Stimulated activated CD4-positive, alpha-beta T cell treated with anti-CD3 and anti-CD28 coated beads, TNF-alpha, amount 100 ng/mL, for 24 hours (primary cell): ENCODE measurements around the gene ABHD5.

Experiments used
- DNase-seq, 3 experiments: peaks; one replicate each; pipeline ENCODE4 v3.0.0-alpha.2; 2020; ENCODE audit warnings: low read depth in 3 of 3

ABHD5 gene

DNA sequence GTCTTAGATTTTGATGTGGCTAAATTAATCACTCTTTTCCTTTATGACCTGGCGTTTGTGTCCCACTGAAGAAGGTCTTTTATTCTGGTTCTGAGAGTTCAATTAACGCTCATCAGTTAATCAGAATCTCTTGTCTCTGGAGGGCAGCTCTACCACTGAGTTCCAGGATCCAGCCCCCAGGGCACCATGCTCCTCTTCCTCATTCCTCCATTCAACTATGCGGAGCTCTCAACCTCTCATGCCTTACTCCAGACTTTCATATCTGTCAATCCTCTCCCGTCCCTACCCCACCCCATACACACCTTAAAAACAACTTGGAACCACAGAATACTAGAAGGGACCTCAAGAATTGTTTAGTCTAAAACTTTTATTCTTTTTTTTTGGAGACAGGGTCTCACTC, 4.8 kb upstream of the ABHD5 start:
- DNase-seq = no peak

GRCh38 chr3:43686333-43686699, 4.4 kb upstream of the ABHD5 start:
- DNase-seq = no peak

DNA sequence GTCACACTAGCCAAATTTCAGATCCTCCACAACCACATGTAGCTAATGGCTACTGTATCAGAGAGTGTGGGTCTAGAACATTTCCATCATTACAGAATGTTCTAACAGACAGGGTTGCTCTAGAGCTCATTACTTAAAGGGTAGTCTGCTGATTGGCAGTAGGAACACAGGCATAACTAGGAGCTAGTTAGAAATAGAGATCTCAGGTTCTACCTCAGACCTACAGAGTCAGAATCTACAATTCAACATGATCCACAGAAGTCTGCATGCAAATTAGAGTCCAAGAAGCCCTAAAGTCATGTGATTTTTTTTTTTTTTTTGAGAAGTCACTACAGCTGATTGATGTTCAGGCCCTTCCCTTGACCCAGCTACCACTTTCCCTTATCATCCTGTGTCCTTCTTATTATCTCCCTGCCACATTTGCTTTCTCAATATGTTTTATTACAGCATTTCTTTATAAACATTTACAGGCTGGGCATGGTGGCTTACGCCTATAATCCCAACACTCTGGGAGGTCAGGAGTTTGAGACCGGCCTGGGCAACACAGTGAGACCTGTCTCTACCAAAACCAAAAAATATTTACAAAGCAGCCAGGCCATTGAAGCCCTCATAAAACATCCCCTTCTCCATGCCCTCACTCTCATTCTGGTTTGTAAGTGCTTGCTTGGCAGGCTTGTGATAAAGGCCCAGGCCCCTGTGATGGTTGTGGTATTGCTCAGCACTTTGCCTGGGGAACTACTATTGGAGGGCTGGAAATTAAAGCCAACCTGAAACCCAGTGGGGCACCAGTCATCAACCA, 3.8 kb upstream of the ABHD5 start:
- no peak for DNase-seq

GRCh38 chr3:43687499-43687811, 3.3 kb upstream of the ABHD5 start:
- no peak for DNase-seq

DNA sequence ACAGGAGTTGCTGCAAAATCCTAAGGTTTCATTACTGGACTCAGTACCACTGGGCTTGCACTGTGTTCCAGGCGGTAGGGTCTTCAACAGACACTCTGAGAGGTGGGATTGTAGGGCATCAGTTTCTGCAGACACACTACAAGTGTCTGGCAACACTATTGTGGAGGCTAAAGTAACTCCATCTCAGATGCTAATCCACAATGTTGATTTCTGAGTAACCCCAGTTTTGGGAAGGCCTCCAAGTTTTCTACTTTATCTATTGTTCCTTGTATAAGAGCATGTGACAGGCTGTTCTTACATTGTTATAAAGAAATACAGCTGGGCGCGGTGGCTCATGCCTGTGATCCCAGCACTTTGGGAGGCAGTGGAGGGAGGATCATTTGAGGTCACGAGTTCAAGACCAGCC, 2.5 kb upstream of the ABHD5 start:
- DNase-seq = no peak

GRCh38 chr3:43689166-43689565, 1.6 kb upstream of the ABHD5 start:
- no peak for DNase-seq

GRCh38 chr3:43689766-43690399, 855 bp upstream of the ABHD5 start:
- DNase-seq = no peak

DNA sequence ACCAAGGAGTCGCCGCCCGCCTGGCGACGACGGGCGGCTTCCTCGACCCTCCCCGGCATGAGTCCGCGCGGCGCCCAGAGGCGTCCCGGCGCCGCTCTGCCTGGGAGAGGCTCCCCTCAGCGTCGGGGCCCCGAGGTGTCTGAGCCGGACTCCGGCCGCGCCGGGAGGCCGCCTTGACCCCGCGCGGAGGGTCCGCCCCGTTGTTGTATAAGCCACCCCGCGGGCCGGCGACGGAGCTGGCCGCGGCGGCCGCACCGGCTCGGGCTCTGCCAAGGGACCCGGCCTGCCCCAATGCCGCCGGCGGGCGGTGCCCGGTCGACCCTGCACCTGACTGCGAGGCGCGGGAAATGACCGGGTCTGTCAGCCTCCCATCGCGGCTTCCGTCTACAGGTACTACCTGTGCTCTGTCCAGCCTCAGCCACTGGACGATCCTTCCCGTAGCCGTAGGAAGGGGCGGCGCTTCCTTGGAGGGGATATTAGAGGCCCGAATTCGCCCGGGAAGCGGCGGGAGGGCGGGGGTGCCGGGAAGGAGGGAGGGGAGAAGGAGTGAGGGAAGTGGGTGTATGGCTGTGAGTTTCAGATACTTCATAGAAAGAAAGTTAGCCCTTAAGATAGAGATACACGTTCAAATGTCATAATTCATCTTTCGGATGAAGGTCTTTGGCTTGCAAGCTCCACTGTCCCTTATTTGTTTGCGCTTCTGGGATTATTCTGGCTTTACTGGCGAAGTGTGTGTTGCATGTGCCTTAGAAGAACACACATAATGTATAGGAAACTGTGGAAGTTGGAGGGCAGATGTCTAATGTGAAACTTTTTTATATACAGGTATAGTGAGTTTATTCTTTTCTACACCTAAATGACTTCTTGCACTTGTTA, 620 bp downstream of the ABHD5 start:
- DNase-seq = peak in 2 of 3 experiments; percentile 7 to 37

DNA sequence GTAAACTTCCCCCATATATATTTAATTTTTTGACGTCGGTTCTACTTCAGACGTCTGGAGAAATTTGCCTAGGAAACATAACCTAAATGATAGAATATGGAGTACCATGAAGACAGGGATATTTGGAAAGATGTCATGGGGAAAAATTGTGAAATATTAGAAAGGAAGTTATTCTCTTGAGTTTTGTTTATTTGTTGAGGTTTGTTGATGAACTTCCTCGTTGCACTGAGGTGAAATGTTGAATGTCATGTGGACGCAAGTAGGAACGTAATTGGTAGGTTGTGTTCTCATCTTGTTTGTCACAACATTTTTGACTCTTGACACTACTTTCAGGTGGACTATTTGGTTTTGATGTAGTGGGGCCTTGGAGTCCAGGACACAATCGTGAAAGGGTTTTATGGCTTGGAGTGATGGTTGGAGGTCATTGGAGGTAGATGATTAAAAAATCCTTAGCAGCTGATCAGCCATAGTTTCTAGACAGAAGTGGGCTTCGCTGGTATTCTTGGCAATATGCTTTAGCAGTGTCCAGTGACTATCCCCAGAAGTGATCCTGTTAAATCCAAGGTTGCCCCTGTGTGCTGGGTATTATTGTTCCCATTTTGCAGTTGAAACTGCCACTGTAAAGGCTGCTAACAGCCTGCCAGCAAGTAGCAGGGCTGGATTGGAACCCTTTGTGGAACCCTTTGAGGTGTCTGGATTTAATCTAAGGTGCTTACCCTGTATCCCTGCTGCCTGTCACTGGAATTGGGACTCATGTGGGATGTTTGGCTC, 1.5 kb downstream of the ABHD5 start:
- no peak for DNase-seq

- DNase-seq = no peak
Measured at GRCh38 chr3:43692971-43693370, 2.2 kb downstream of the ABHD5 start.

GRCh38 chr3:43693594-43693993, 2.9 kb downstream of the ABHD5 start:
- DNase-seq = no peak

- no peak for DNase-seq
Measured at GRCh38 chr3:43695443-43695842, 4.7 kb downstream of the ABHD5 start.

- no peak for DNase-seq
Measured at GRCh38 chr3:43695863-43696262, 5.1 kb downstream of the ABHD5 start.

GRCh38 chr3:43696441-43696840, 5.7 kb downstream of the ABHD5 start:
- no peak for DNase-seq

GRCh38 chr3:43696881-43697280, 6.1 kb downstream of the ABHD5 start:
- no peak for DNase-seq

DNA sequence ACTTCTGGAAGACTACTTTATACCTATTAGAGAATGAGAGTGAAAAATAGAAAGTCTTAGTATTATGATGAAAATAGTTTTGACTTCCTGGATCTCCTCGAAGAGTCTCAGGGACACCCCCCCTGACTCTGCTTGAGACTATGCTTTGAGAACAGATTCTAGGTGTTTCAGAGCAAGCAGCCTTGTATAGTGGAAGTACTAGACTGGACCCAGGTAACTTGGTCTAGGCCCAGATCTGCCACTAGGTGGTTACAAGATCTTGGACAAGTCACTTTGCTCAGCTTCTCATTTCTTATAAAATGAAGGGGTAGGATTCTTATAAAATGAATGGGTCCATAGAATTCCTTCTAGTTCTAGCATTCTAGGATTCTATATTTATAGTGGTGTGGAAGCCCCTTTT, 9.1 kb downstream of the ABHD5 start:
- no peak for DNase-seq

DNA sequence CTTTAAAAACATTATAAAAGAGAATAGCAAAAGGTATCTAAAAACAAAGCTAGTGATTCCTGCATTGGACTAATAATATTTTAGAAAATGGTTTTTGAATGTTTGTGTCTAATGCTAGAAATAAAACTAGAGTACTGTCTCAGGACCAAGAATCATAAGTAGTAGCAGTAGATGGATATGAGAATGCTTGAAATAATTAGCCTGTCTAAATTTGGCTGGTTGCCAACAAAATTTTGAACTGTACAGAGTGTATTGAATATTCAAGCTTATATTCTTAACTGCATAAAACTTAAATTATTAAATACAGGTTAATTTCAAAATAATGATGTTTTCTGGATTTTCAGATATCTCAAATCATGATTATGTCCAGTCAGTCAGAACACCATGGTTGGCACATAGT, 14.0 kb downstream of the ABHD5 start:
- DNase-seq = no peak

- no peak for DNase-seq
Measured at GRCh38 chr3:43706342-43706741, 15.6 kb downstream of the ABHD5 start.

DNA sequence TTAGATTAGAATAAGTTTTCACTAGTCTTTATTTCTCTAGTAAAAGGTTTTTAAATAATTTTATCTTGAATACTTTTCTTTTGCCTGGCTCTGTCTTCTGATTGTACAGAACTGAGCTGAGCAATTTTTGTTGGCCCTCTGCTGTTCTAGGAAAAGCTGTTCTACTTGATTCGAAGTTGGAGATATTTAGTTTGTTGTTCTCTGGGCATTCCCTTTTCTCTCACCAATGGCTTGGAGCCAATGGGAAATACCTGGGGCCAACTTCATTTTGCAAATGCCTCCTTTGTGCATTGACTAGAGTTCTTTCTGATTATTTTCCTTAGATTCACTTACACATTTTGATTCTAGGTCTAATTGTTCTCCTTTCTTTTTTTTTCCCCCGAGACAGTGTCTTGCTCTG, 16.5 kb downstream of the ABHD5 start:
- no peak for DNase-seq

- DNase-seq = no peak
Measured at GRCh38 chr3:43707998-43708397, 17.3 kb downstream of the ABHD5 start.

DNA sequence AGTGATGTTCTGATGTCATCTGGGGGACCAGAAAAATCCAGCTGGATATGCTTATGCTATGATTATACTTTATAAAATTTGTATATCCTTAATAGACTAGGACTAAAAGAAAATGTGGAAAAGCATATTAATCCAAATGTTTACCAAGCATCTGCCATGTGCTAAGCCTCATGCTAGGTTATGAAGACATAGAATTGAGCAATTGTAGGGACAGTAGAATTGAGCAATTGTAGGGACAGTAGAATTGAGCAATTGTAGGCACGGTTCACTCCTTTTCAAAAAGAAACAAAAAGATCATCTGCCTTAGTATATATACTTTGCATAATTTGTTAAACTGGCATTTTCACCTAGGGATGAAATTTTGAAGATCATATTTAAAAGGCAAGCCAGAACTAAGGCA, 18.3 kb downstream of the ABHD5 start:
- DNase-seq = no peak

GRCh38 chr3:43710607-43711006, 19.9 kb downstream of the ABHD5 start:
- DNase-seq = no peak
